Hepatocyte (in vitro differentiated cells): ENCODE measurements around the gene KRTAP4-5. TPM values are rescaled to one million over a fixed set of nuclear protein-coding genes. Genes with fewer than 3 reads are reported as not detected.

Source experiments
- DNase-seq: peaks from one replicate; pipeline ENCODE4 v3.0.0-alpha.2; 2016; ENCODE audit warnings: low spot score
- H2AFZ ChIP-seq: fragments of 200-600 bp; sonication (generic); 2 replicates; pipeline ENCODE4 v1.6.0; 2016; ENCODE audit warnings: antibody characterized with exemption, mild to moderate bottlenecking
- H3K27ac ChIP-seq: fragments of 200-600 bp; sonication (generic); 2 replicates; pipeline ENCODE4 v1.5.1; 2016; ENCODE audit warnings: mild to moderate bottlenecking
- H3K27me3 ChIP-seq: fragments of 200-600 bp; sonication (generic); 2 replicates; pipeline ENCODE4 v1.6.1; 2016
- H3K36me3 ChIP-seq: fragments of 200-600 bp; sonication (generic); replicated peaks from 2 replicates; pipeline ENCODE4 v1.5.1; 2016; ENCODE audit warnings: low read depth; ENCODE audit not compliant: insufficient read depth
- H3K4me1 ChIP-seq: fragments of 200-600 bp; sonication (generic); 2 replicates; pipeline ENCODE4 v1.5.1; 2016; ENCODE audit warnings: mild to moderate bottlenecking, moderate library complexity; ENCODE audit not compliant: insufficient read depth
- H3K4me2 ChIP-seq: fragments of 200-600 bp; sonication (generic); 2 replicates; pipeline ENCODE4 v1.6.0; 2016
- H3K4me3 ChIP-seq: fragments of 200-600 bp; sonication (generic); 2 replicates; pipeline ENCODE4 v1.5.1; 2016; ENCODE audit warnings: mild to moderate bottlenecking
- H3K79me2 ChIP-seq: fragments of 200-600 bp; sonication (generic); 2 replicates; pipeline ENCODE4 v1.6.0; 2017; ENCODE audit warnings: mild to moderate bottlenecking
- H3K9me2 ChIP-seq: fragments of 200-600 bp; sonication (generic); replicated peaks from 2 replicates; pipeline ENCODE4 v1.6.0; 2017; ENCODE audit warnings: mild to moderate bottlenecking; ENCODE audit not compliant: insufficient read depth
- H3K9me3 ChIP-seq: fragments of 200-600 bp; sonication (generic); 2 replicates; pipeline ENCODE4 v1.5.1; 2016; ENCODE audit warnings: low read depth, mild to moderate bottlenecking
- H4K20me1 ChIP-seq: fragments of 200-600 bp; sonication (generic); 2 replicates; pipeline ENCODE4 v1.6.0; 2016; ENCODE audit warnings: mild to moderate bottlenecking; ENCODE audit not compliant: insufficient read depth, poor library complexity, severe bottlenecking
- CTCF ChIP-seq: fragments of 200-600 bp; sonication (generic); IDR thresholded peaks from 2 replicates; pipeline ENCODE4 v1.5.1; 2016; ENCODE audit warnings: antibody characterized with exemption, mild to moderate bottlenecking; ENCODE audit not compliant: poor library complexity
- EZH2 ChIP-seq: fragments of 200-600 bp; sonication (generic); IDR thresholded peaks from 2 replicates; pipeline ENCODE4 v1.6.1; 2016; ENCODE audit warnings: antibody characterized with exemption, mild to moderate bottlenecking, borderline replicate concordance
- EZH2phosphoT487 ChIP-seq: fragments of 200-600 bp; sonication (generic); IDR thresholded peaks from one replicate; pipeline ENCODE4 v1.6.1; 2018; ENCODE audit warnings: antibody characterized with exemption, mild to moderate bottlenecking, low read depth, moderate library complexity; ENCODE audit not compliant: unreplicated experiment, severe bottlenecking
- WGBS: methylation state at CpG from one replicate; pipeline ENCODE4 v1.1.6; 2016; ENCODE audit warnings: low lambda C conversion rate; ENCODE audit errors: missing lambda C conversion rate; 5-methylcytosine and 5-hydroxymethylcytosine counted together
- polyA plus RNA-seq: library from polyadenylated mRNA; unstranded; fragments of >200 nt; fragmentation: Nextera tagmentation; extraction: Ambion mirVana; gene quantifications from 2 replicates; pipeline ENCODE4 v1.2.1, GENCODE V29; 2016
- total RNA-seq: library from RNA; depleted of rRNA; stranded (reverse); fragments of >200 nt; gene quantifications from 2 replicates; pipeline ENCODE4 v1.2.3, GENCODE V29; 2014

Gene KRTAP4-5
- total and polyA plus RNA-seq, 2 experiments from 2014 or later: not detected

- Histone ChIP-seq H3K27me3 (peaks cover 20% of the 10 kb centered on the region), H3K27ac (no peak overlapping the region), H3K4me2 (no peak overlapping the region), H3K79me2 (no peaks in the 10 kb centered on the region), H3K4me1 (no peaks in the 10 kb centered on the region), H3K9me3 (no peaks in the 10 kb centered on the region), H3K4me3 (no peak overlapping the region), H4K20me1 (no peaks in the 10 kb centered on the region), H2AFZ (no peak overlapping the region), H3K9me2 (no peaks in the 10 kb centered on the region), H3K36me3 (no peaks in the 10 kb centered on the region)
- no peak for DNase-seq
- no peak for TF ChIP-seq EZH2phosphoT487
- no peak for TF ChIP-seq CTCF
- no peak for TF ChIP-seq EZH2
- WGBS: 90% methylated on average over 3 of the region's 3 CpGs
These were observed 27.2 kb upstream of the KRTAP4-5 start for GRCh38 chr17:41176744-41177387.

GRCh38 chr17:41171886-41172285 lies 22.3 kb upstream of the KRTAP4-5 start:
- H3K27ac ChIP-seq: no peak overlapping the region

GRCh38 chr17:41168121-41168520 lies 18.5 kb upstream of the KRTAP4-5 start, which contains the start of gene KRTAP4-3:
Gene KRTAP4-3, minus strand, starts transcription at chr17:41168221. Its CDS starts 49 bp downstream, at chr17:41168172.
- H3K4me3 ChIP-seq: no peak within 1 kb of the TSS
- H3K79me2 ChIP-seq: no peaks in the 10 kb centered on the region
- TF ChIP-seq EZH2phosphoT487 (no peak), CTCF (no peak), EZH2 (no peak)
- no peaks in the 10 kb centered on the region for H3K4me1 ChIP-seq
- no peaks in the 10 kb centered on the region for H3K9me3 ChIP-seq
- peaks cover 2% of the 10 kb centered on the region for H3K27me3 ChIP-seq
- H3K4me2 ChIP-seq: no peak within 1 kb of the TSS
- no peaks in the 10 kb centered on the region for H3K36me3 ChIP-seq
- H3K27ac ChIP-seq: no peak within 1 kb of the TSS
- no peaks in the 10 kb centered on the region for H4K20me1 ChIP-seq
- no peaks in the 10 kb centered on the region for H3K9me2 ChIP-seq
- no peak for DNase-seq
- WGBS: 86% methylated on average over 1 of the region's 1 CpG
- no peak within 1 kb of the TSS for H2AFZ ChIP-seq

More at GRCh38 chr17:41171886-41172285, 22.3 kb upstream of the KRTAP4-5 start:
- no peaks in the 10 kb centered on the region for H3K9me3 ChIP-seq
- no peak overlapping the region for H2AFZ ChIP-seq
- H3K36me3 ChIP-seq: no peaks in the 10 kb centered on the region
- no peak overlapping the region for H3K4me3 ChIP-seq
- H3K4me1 ChIP-seq: no peaks in the 10 kb centered on the region
- H3K9me2 ChIP-seq: no peaks in the 10 kb centered on the region
- TF ChIP-seq CTCF: no peak
- no peak for TF ChIP-seq EZH2phosphoT487
- no peak for TF ChIP-seq EZH2
- H3K27me3 ChIP-seq: peaks cover 12% of the 10 kb centered on the region
- 90% methylated on average over 2 of the region's 2 CpGs for WGBS
- DNase-seq: no peak
- no peak overlapping the region for H3K4me2 ChIP-seq
- no peaks in the 10 kb centered on the region for H4K20me1 ChIP-seq
- no peaks in the 10 kb centered on the region for H3K79me2 ChIP-seq

GRCh38 chr17:41167561-41167960 lies 17.9 kb upstream of the KRTAP4-5 start:
- Histone ChIP-seq H3K4me1 (no peaks in the 10 kb centered on the region), H3K27me3 (peaks cover 2% of the 10 kb centered on the region), H3K9me2 (no peaks in the 10 kb centered on the region), H3K27ac (no peak overlapping the region), H3K4me2 (no peak overlapping the region), H3K9me3 (no peaks in the 10 kb centered on the region), H3K79me2 (no peaks in the 10 kb centered on the region), H3K36me3 (no peaks in the 10 kb centered on the region), H4K20me1 (no peaks in the 10 kb centered on the region), H2AFZ (no peak overlapping the region), H3K4me3 (no peak overlapping the region)
- TF ChIP-seq CTCF: no peak
- TF ChIP-seq EZH2phosphoT487: no peak
- TF ChIP-seq EZH2: no peak
- WGBS: 90% methylated on average over 7 of the region's 7 CpGs
- DNase-seq: no peak
